Neuronal stem cell (in vitro differentiated cells): ENCODE data around the gene CHPF2.

Experiments used
- DNase-seq: peaks from one replicate; pipeline ENCODE4 v3.0.0-alpha.2; 2013; ENCODE audit warnings: low spot score
- H2AFZ ChIP-seq: one replicate; pipeline ENCODE4 v1.6.1; 2013; ENCODE audit warnings: mild to moderate bottlenecking, low read length, inconsistent platforms
- H2AK5ac ChIP-seq: 2 replicates; pipeline ENCODE4 v1.6.1; 2013; ENCODE audit warnings: low read depth, mild to moderate bottlenecking, inconsistent platforms, low read length, moderate library complexity, mixed read lengths
- H2BK120ac ChIP-seq: 2 replicates; pipeline ENCODE4 v1.6.1; 2013; ENCODE audit warnings: low read depth, mild to moderate bottlenecking, inconsistent platforms, low read length, moderate library complexity, mixed read lengths
- H2BK12ac ChIP-seq: one replicate; pipeline ENCODE4 v1.6.1; 2013; ENCODE audit warnings: low read length, inconsistent platforms
- H2BK15ac ChIP-seq: 2 replicates; pipeline ENCODE4 v1.6.1; 2013; ENCODE audit warnings: mild to moderate bottlenecking, low read length, inconsistent platforms, mixed read lengths
- H2BK5ac ChIP-seq: one replicate; pipeline ENCODE4 v1.6.1; 2013; ENCODE audit warnings: inconsistent platforms, mild to moderate bottlenecking, low read length, moderate library complexity
- H3K14ac ChIP-seq: one replicate; pipeline ENCODE4 v1.6.1; 2013; ENCODE audit warnings: low read length, inconsistent platforms
- H3K18ac ChIP-seq: 2 replicates; pipeline ENCODE4 v1.6.1; 2013; ENCODE audit warnings: low read length, inconsistent platforms
- H3K23ac ChIP-seq: 2 replicates; pipeline ENCODE4 v1.6.1; 2013; ENCODE audit warnings: low read depth, mild to moderate bottlenecking, mixed read lengths, low read length, inconsistent platforms; ENCODE audit not compliant: poor library complexity
- H3K27ac ChIP-seq: replicated peaks from 3 replicates; pipeline ENCODE4 v1.5.1; 2013; ENCODE audit warnings: low read length, inconsistent platforms
- H3K27me3 ChIP-seq, 3 experiments: 2 replicates each; pipeline ENCODE4 v1.6.1; 2013; ENCODE audit warnings: low read length in 3 of 3, mild to moderate bottlenecking in 2 of 3, inconsistent platforms in 1 of 3, low read depth in 1 of 3, mixed read lengths in 1 of 3, moderate library complexity in 1 of 3; ENCODE audit not compliant: control insufficient read depth in 3 of 3, insufficient read depth in 3 of 3
- H3K36me3 ChIP-seq, 2 donors: replicated peaks in 1 of 2; 2 replicates each; pipeline ENCODE4 v1.6.1; 2013; ENCODE audit warnings: low read length in 2 of 2; ENCODE audit not compliant: control insufficient read depth in 2 of 2, insufficient read depth in 2 of 2
- H3K4ac ChIP-seq: 2 replicates; pipeline ENCODE4 v1.6.1; 2013; ENCODE audit warnings: inconsistent platforms, mild to moderate bottlenecking, low read length, moderate library complexity
- H3K4me1 ChIP-seq, 2 donors: 1 replicate in 1 of 2; 2 replicates in 1 of 2; pipeline ENCODE4 v1.6.1; 2013; ENCODE audit warnings: low read length in 2 of 2, low read depth in 1 of 2; ENCODE audit not compliant: control insufficient read depth in 2 of 2, insufficient read depth in 1 of 2
- H3K4me2 ChIP-seq: one replicate; pipeline ENCODE4 v1.6.1; 2013; ENCODE audit warnings: mild to moderate bottlenecking, low read length, inconsistent platforms; ENCODE audit not compliant: insufficient read depth, poor library complexity, severe bottlenecking
- H3K4me3 ChIP-seq, 2 donors: 2 replicates each; pipeline ENCODE4 v1.5.1; 2013; ENCODE audit warnings: low read length in 2 of 2, mild to moderate bottlenecking in 2 of 2, inconsistent platforms in 1 of 2, moderate library complexity in 1 of 2
- H3K79me1 ChIP-seq: one replicate; pipeline ENCODE4 v1.6.1; 2013; ENCODE audit warnings: low read depth, mild to moderate bottlenecking, inconsistent platforms, low read length, moderate library complexity
- H3K9ac ChIP-seq: one replicate; pipeline ENCODE4 v1.6.1; 2013; ENCODE audit warnings: mild to moderate bottlenecking, low read depth, low read length, inconsistent platforms; ENCODE audit not compliant: poor library complexity
- H3K9me3 ChIP-seq, 2 donors: replicated peaks in 1 of 2; 2 replicates each; pipeline versions ENCODE3 to v1.6.1; 2013; ENCODE audit warnings: low read length in 2 of 2, mild to moderate bottlenecking in 2 of 2, inconsistent platforms in 1 of 2, low read depth in 1 of 2, mixed read lengths in 1 of 2, moderate library complexity in 1 of 2; ENCODE audit not compliant: control insufficient read depth in 2 of 2, insufficient read depth in 1 of 2
- H4K8ac ChIP-seq: one replicate; pipeline ENCODE4 v1.6.1; 2013; ENCODE audit warnings: low read depth, mild to moderate bottlenecking, inconsistent platforms, low read length, moderate library complexity
- H4K91ac ChIP-seq: one replicate; pipeline ENCODE4 v1.6.1; 2013; ENCODE audit warnings: low read length, low read depth, mild to moderate bottlenecking, inconsistent platforms; ENCODE audit not compliant: poor library complexity
- WGBS, 2 donors: extraction: QIAGEN DNeasy Blood & Tissue Kit; methylation state at CpG; one replicate each; pipeline ENCODE4 v1.1.7; 2013; ENCODE audit warnings: missing lambda C conversion rate in 2 of 2, mixed read lengths in 1 of 2; ENCODE audit not compliant: insufficient read length in 2 of 2, insufficient replicate concordance in 1 of 2; ENCODE audit errors: extremely low coverage in 2 of 2; 5-methylcytosine and 5-hydroxymethylcytosine counted together

The CHPF2 gene

GRCh38 chr7:151272877-151273276, 40.6 kb downstream of the CHPF2 start:
- H2BK12ac ChIP-seq, result no peak overlapping the region

GRCh38 chr7:151273651-151274390, 41.5 kb downstream of the CHPF2 start:
- Histone ChIP-seq H2BK12ac (no peak overlapping the region), H3K4ac (no peak overlapping the region), H3K4me1 (peaks cover 5 to 10% of the 10 kb centered on the region in 2 donors), H4K8ac (no peak overlapping the region), H3K4me3 (no peak overlapping the region), H2AK5ac (no peak overlapping the region), H3K9ac (no peak overlapping the region), H3K9me3 (no peaks in the 10 kb centered on the region), H4K91ac (no peak overlapping the region), H2AFZ (no peak overlapping the region), H3K27me3 (peaks cover 0 to 25% (median 17%) of the 10 kb centered on the region in 3 experiments), H3K36me3 (no peaks in the 10 kb centered on the region), H3K14ac (peak overlapping the region; percentile 43), H3K23ac (no peak overlapping the region), H3K79me1 (peaks cover 2% of the 10 kb centered on the region), H3K27ac (no peak overlapping the region), H3K4me2 (no peak overlapping the region), H2BK5ac (no peak overlapping the region), H2BK15ac (peak overlapping the region; percentile 16), H2BK120ac (no peak overlapping the region), H3K18ac (no peak overlapping the region)
- no CpG with 5 or more reads among the region's 9 CpGs for WGBS, 2 donors
- no peak for DNase-seq

More at GRCh38 chr7:151272877-151273276, 40.6 kb downstream of the CHPF2 start:
- Histone ChIP-seq H3K18ac (no peak overlapping the region), H3K36me3 (no peaks in the 10 kb centered on the region), H3K4me2 (no peak overlapping the region), H3K23ac (peak overlapping the region; percentile 44), H4K91ac (no peak overlapping the region), H3K4me1 (peaks cover 5 to 10% of the 10 kb centered on the region in 2 donors), H4K8ac (no peak overlapping the region), H3K9me3 (no peaks in the 10 kb centered on the region), H3K27me3 (peaks cover 0 to 21% (median 16%) of the 10 kb centered on the region in 3 experiments), H2BK5ac (no peak overlapping the region), H3K79me1 (peaks cover 2% of the 10 kb centered on the region), H3K9ac (peak overlapping the region; percentile 30), H2BK120ac (no peak overlapping the region), H3K4me3 (no peak overlapping the region), H3K27ac (no peak overlapping the region), H3K4ac (no peak overlapping the region), H2AFZ (no peak overlapping the region), H3K14ac (no peak overlapping the region), H2AK5ac (peak overlapping the region; percentile 50), H2BK15ac (no peak overlapping the region)
- no peak for DNase-seq
- WGBS, 2 donors, result no CpG with 5 or more reads among the region's 7 CpGs

GRCh38 chr7:151274396-151274795, 42.1 kb downstream of the CHPF2 start:
- no peak overlapping the region for H3K9ac ChIP-seq
- H3K4ac ChIP-seq, result no peak overlapping the region
- H3K27ac ChIP-seq, result no peak overlapping the region
- peak overlapping the region; percentile 32 for H2AK5ac ChIP-seq
- H2BK5ac ChIP-seq, result no peak overlapping the region
- no peak overlapping the region for H2BK15ac ChIP-seq
- H3K4me3 ChIP-seq, result no peak overlapping the region
- no peak overlapping the region for H3K14ac ChIP-seq
- no peak overlapping the region for H4K91ac ChIP-seq
- H3K36me3 ChIP-seq, result no peaks in the 10 kb centered on the region
- H2BK12ac ChIP-seq, result no peak overlapping the region
- no peak overlapping the region for H3K4me2 ChIP-seq
- no peak overlapping the region for H2BK120ac ChIP-seq
- no peak overlapping the region for H3K23ac ChIP-seq
- WGBS, 2 donors, result no CpG with 5 or more reads among the region's 9 CpGs
- H2AFZ ChIP-seq, result no peak overlapping the region
- peaks cover 5 to 10% of the 10 kb centered on the region in 2 donors for H3K4me1 ChIP-seq
- peaks cover 2% of the 10 kb centered on the region for H3K79me1 ChIP-seq
- H3K18ac ChIP-seq, result no peak overlapping the region
- no peaks in the 10 kb centered on the region for H3K9me3 ChIP-seq
- peaks cover 0 to 31% (median 17%) of the 10 kb centered on the region in 3 experiments for H3K27me3 ChIP-seq
- H4K8ac ChIP-seq, result no peak overlapping the region
- DNase-seq, result no peak

- Histone ChIP-seq H3K14ac (peak overlapping the region; percentile 25), H3K27me3 (peaks cover 0 to 39% (median 17%) of the 10 kb centered on the region in 3 experiments), H4K91ac (no peak overlapping the region), H2AFZ (no peak overlapping the region), H3K4me2 (no peak overlapping the region), H2AK5ac (peak overlapping the region; percentile 51), H3K79me1 (peaks cover 2% of the 10 kb centered on the region), H3K23ac (peak overlapping the region; percentile 81), H3K9me3 (no peaks in the 10 kb centered on the region), H3K9ac (no peak overlapping the region), H2BK12ac (no peak overlapping the region), H3K18ac (no peak overlapping the region), H3K4me3 (no peak overlapping the region), H2BK5ac (no peak overlapping the region), H3K36me3 (no peaks in the 10 kb centered on the region), H2BK15ac (peak overlapping the region; percentile 78), H3K27ac (no peak overlapping the region), H2BK120ac (peak overlapping the region; percentile 22), H4K8ac (no peak overlapping the region), H3K4me1 (peaks cover 5 to 10% of the 10 kb centered on the region in 2 donors), H3K4ac (no peak overlapping the region)
- WGBS, 2 donors, result no CpG with 5 or more reads among the region's 17 CpGs
- DNase-seq, result no peak
Observed at GRCh38 chr7:151274936-151275812, 42.9 kb downstream of the CHPF2 start.
